MM.1S (cell line): ENCODE data around the gene WBP1L.
"Not testable (repeated sequence)": the region's sequence is repeated elsewhere in the genome, so short reads cannot be mapped to it uniquely, and the experiment has no call there.

Experiments
- DNase-seq: peaks from one replicate; pipeline ENCODE4 v3.0.0-alpha.2; 2015
- H2AFZ ChIP-seq: fragments of 300-600 bp; sonication (generic); 2 replicates; pipeline ENCODE4 v1.6.0; 2016; ENCODE audit warnings: antibody characterized with exemption, low read length
- H3F3A ChIP-seq: fragments of 300-600 bp; sonication (generic); 2 replicates; pipeline ENCODE4 v1.6.1; 2016; ENCODE audit warnings: mild to moderate bottlenecking, antibody characterized with exemption, low read length, moderate library complexity, mixed read lengths; ENCODE audit not compliant: insufficient read depth
- H3K27ac ChIP-seq: fragments of 300-600 bp; sonication (generic); 2 replicates; pipeline ENCODE4 v1.5.1; 2016; ENCODE audit warnings: mild to moderate bottlenecking, low read length
- H3K27me3 ChIP-seq: fragments of 300-600 bp; sonication (generic); replicated peaks from 2 replicates; pipeline ENCODE4 v1.6.0; 2016; ENCODE audit warnings: low read length; ENCODE audit not compliant: insufficient read depth
- H3K36me3 ChIP-seq: fragments of 300-600 bp; sonication (generic); replicated peaks from 2 replicates; pipeline ENCODE4 v1.6.1; 2016; ENCODE audit warnings: mild to moderate bottlenecking, low read length, mixed read lengths; ENCODE audit not compliant: insufficient read depth
- H3K4me1 ChIP-seq: fragments of 300-600 bp; sonication (generic); 2 replicates; pipeline ENCODE4 v1.6.1; 2016; ENCODE audit warnings: low read length, mixed read lengths
- H3K4me2 ChIP-seq: fragments of 300-600 bp; sonication (generic); 2 replicates; pipeline ENCODE4 v1.6.0; 2016; ENCODE audit warnings: low read depth, low read length
- H3K4me3 ChIP-seq: fragments of 300-600 bp; sonication (generic); 2 replicates; pipeline ENCODE4 v1.5.1; 2016; ENCODE audit warnings: low read length, mixed read lengths
- H3K79me2 ChIP-seq: fragments of 300-600 bp; sonication (generic); 2 replicates; pipeline ENCODE4 v1.6.1; 2016; ENCODE audit warnings: mixed run types, low read length, mixed read lengths
- H3K9ac ChIP-seq: fragments of 300-600 bp; sonication (generic); 2 replicates; pipeline ENCODE4 v1.6.1; 2016; ENCODE audit warnings: low read length, mixed read lengths
- H3K9me2 ChIP-seq: fragments of 300-600 bp; sonication (generic); replicated peaks from 2 replicates; pipeline ENCODE4 v1.6.1; 2016; ENCODE audit warnings: mild to moderate bottlenecking, low read length, mixed read lengths; ENCODE audit not compliant: insufficient read depth
- H3K9me3 ChIP-seq: fragments of 300-600 bp; sonication (generic); replicated peaks from 2 replicates; pipeline ENCODE4 v1.6.1; 2016; ENCODE audit warnings: mild to moderate bottlenecking, low read length, mixed read lengths; ENCODE audit not compliant: insufficient read depth
- H4K20me1 ChIP-seq: fragments of 300-600 bp; sonication (generic); 2 replicates; pipeline ENCODE4 v1.6.1; 2016; ENCODE audit warnings: mild to moderate bottlenecking, low read length, moderate library complexity, mixed read lengths; ENCODE audit not compliant: insufficient read depth
- EZH2 ChIP-seq: fragments of 300-600 bp; sonication (generic); optimal IDR thresholded peaks from 2 replicates; pipeline ENCODE3; 2017; ENCODE audit warnings: low read depth, mild to moderate bottlenecking, antibody characterized with exemption, low read length, mixed read lengths
- EZH2phosphoT487 ChIP-seq: fragments of 300-600 bp; sonication (generic); IDR thresholded peaks from 2 replicates; pipeline ENCODE4 v1.6.1; 2018; ENCODE audit warnings: antibody characterized with exemption, low read length
- TF ChIP-seq, protein P1 (sequence below): fragments of 300-600 bp; sonication (generic); IDR thresholded peaks from 2 replicates; pipeline ENCODE4 v1.5.1; 2016; ENCODE audit warnings: antibody characterized with exemption, low read length, mixed read lengths

WBP1L gene

DNA sequence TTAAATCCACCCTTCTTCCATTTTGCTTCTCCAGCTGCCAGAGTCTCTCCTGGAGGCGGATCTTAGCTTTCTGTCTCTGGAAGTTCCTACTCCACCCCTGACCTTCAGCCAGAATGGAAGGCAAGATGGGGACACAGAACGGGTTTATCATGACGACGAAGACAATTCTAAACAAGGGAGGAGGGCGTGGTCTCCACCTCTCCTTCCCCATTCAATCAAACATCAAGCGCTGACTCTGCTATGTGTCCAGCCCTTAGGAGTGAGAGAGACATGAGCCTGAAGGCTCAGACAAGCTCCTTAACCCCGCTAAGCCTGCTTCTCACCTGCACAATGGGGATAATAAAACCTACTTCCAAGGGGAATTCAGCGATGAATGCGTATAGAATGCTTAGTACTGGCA, 90.4 kb downstream of the WBP1L start:
- H3F3A ChIP-seq, result no peaks in the 10 kb centered on the region
- H3K27ac ChIP-seq, result no peak overlapping the region
- H4K20me1 ChIP-seq, result no peaks in the 10 kb centered on the region
- no peaks in the 10 kb centered on the region for H3K4me1 ChIP-seq
- H3K9me2 ChIP-seq, result no peaks in the 10 kb centered on the region
- no peaks in the 10 kb centered on the region for H3K36me3 ChIP-seq
- TF ChIP-seq, protein P1, sequence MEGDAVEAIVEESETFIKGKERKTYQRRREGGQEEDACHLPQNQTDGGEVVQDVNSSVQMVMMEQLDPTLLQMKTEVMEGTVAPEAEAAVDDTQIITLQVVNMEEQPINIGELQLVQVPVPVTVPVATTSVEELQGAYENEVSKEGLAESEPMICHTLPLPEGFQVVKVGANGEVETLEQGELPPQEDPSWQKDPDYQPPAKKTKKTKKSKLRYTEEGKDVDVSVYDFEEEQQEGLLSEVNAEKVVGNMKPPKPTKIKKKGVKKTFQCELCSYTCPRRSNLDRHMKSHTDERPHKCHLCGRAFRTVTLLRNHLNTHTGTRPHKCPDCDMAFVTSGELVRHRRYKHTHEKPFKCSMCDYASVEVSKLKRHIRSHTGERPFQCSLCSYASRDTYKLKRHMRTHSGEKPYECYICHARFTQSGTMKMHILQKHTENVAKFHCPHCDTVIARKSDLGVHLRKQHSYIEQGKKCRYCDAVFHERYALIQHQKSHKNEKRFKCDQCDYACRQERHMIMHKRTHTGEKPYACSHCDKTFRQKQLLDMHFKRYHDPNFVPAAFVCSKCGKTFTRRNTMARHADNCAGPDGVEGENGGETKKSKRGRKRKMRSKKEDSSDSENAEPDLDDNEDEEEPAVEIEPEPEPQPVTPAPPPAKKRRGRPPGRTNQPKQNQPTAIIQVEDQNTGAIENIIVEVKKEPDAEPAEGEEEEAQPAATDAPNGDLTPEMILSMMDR, result no peak
- TF ChIP-seq EZH2phosphoT487 (no peak), EZH2 (no peak)
- H3K4me3 ChIP-seq, result no peak overlapping the region
- H3K9ac ChIP-seq, result no peak overlapping the region
- H3K9me3 ChIP-seq, result no peaks in the 10 kb centered on the region
- no peak overlapping the region for H2AFZ ChIP-seq
- DNase-seq, result no peak
- H3K27me3 ChIP-seq, result no peaks in the 10 kb centered on the region
- H3K79me2 ChIP-seq, result no peaks in the 10 kb centered on the region
- H3K4me2 ChIP-seq, result no peak overlapping the region

DNA sequence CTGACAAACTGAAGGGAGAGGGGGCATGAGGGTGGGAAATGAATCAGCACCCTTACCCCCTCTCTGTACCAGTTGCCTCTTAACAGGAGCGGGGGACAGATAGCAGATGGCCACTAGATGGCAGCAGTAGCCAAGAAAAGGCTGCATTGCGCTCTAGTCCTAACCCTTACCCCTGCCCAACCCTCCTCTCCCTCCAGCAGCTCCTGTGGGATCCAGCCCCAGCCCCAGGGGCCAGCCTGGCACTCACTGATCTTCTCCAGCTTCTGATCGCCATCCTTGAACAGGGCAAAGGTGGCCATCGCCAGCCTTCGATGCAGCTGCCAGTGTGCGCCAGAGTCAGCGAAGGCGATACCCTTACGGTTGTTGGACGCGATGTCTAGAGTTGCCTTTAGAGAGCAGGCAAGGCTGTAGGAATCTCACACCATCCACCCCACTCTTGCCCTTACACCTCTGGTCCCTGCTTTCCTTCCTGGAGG, 91.3 kb downstream of the WBP1L start:
- no peaks in the 10 kb centered on the region for H3K36me3 ChIP-seq
- no peaks in the 10 kb centered on the region for H3K4me1 ChIP-seq
- no peaks in the 10 kb centered on the region for H3K9me3 ChIP-seq
- TF ChIP-seq, protein P1, result peak; percentile 84
- TF ChIP-seq EZH2phosphoT487 (no peak), EZH2 (no peak)
- H3K79me2 ChIP-seq, result no peaks in the 10 kb centered on the region
- H3K27ac ChIP-seq, result no peak overlapping the region
- no peaks in the 10 kb centered on the region for H3K9me2 ChIP-seq
- peak; percentile 71 for DNase-seq
- no peak overlapping the region for H3K4me3 ChIP-seq
- H3F3A ChIP-seq, result no peaks in the 10 kb centered on the region
- no peaks in the 10 kb centered on the region for H3K27me3 ChIP-seq
- peak overlapping the region; percentile 25; the same call in 1 of the 2 replicates for H2AFZ ChIP-seq
- no peaks in the 10 kb centered on the region for H4K20me1 ChIP-seq
- no peak overlapping the region for H3K9ac ChIP-seq
- no peak overlapping the region for H3K4me2 ChIP-seq

DNA sequence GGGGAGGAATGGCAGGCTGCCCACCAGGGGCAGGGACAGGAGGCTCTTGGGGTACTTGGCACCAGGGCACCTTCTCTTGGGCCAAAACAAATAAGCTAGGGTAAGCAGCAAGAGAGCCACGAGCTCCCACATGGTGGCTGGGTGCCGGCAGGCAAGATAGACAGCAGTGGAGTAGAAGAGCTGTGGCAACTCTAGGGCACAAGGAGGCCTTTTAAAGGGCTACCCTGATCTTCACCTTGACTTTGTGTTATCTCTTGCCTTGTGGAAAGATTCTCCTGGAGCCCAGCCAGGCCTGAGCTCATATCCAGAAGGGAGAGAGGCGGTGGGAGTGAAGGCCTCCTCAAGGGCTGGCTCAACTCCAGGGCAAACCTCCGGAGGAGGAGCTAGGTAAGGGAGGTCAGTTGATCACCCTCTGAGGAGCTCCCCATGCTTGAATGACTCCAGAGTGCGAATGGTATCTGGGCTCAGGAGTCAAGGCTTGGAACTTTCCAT, 93.5 kb downstream of the WBP1L start, which contains the start of gene CYP17A1:
CYP17A1 (minus strand) TSS at position 184 of the 492 bp plus-strand sequence; CDS start at position 132, 52 bp downstream.
- no peak within 1 kb of the TSS for H3K27ac ChIP-seq
- no peak for DNase-seq
- no peaks in the 10 kb centered on the region for H3K36me3 ChIP-seq
- no peak within 1 kb of the TSS for H3K4me3 ChIP-seq
- no peak within 1 kb of the TSS for H3K4me2 ChIP-seq
- TF ChIP-seq EZH2phosphoT487 (no peak), EZH2 (no peak)
- TF ChIP-seq, protein P1, result no peak
- no peaks in the 10 kb centered on the region for H4K20me1 ChIP-seq
- no peaks in the 10 kb centered on the region for H3K9me3 ChIP-seq
- H3K4me1 ChIP-seq, result no peaks in the 10 kb centered on the region
- H3F3A ChIP-seq, result no peaks in the 10 kb centered on the region
- no peaks in the 10 kb centered on the region for H3K79me2 ChIP-seq
- H3K9me2 ChIP-seq, result no peaks in the 10 kb centered on the region
- H3K9ac ChIP-seq, result no peak within 1 kb of the TSS
- no peak within 1 kb of the TSS for H2AFZ ChIP-seq
- no peaks in the 10 kb centered on the region for H3K27me3 ChIP-seq

DNA sequence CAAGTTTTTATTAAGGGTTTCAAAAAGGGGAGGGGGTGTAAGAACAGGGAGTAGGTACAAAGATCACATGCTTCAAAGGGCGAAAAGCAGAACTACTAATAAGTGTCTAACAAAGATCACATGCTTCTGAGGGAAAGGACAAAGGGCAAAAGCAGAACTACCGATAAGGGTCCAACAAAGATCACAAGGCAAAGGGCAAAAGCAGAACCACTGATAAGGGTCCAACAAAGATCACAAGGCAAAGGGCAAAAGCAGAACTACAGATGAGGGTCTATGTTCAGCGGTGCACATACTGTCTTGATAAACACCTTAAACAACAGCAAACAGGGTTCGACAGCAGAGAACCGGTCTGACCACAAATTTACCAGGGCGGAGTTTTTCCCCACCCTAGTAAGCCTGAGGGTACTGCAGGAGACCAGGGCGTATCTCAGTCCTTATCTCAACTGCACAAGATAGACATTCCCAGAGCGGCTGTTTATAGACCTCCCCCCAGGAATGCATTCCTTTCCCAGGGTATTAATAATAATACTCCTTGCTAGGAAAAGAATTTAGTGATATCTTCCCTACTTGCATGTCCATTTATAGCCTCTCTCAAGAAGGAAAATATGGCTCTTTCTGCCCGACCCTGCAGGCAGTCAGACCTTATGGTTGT, 94.7 kb downstream of the WBP1L start:
- not testable (repeated sequence) for H3K79me2 ChIP-seq, H3K9ac ChIP-seq, H4K20me1 ChIP-seq, H3K27me3 ChIP-seq, H3K36me3 ChIP-seq, H3K9me3 ChIP-seq, H3K4me2 ChIP-seq, H3K9me2 ChIP-seq, H2AFZ ChIP-seq, H3K4me3 ChIP-seq, H3K4me1 ChIP-seq, H3K27ac ChIP-seq, H3F3A ChIP-seq, DNase-seq
